Effector memory CD4-positive, alpha-beta T cell (primary cell): ENCODE results near the gene KRTAP1-1.
"Not testable (repeated sequence)": the region's sequence is repeated elsewhere in the genome, so short reads cannot be mapped to it uniquely, and the experiment has no call there.

ENCODE experiments used
- DNase-seq, 3 donors: peaks; one replicate each; pipeline ENCODE4 v3.0.0-alpha.2; 2020
- H3K27ac ChIP-seq: 2 replicates; pipeline ENCODE4 v1.7.0; 2013; ENCODE audit warnings: mild to moderate bottlenecking, low read length, moderate library complexity; ENCODE audit not compliant: insufficient read depth, poor library complexity, severe bottlenecking
- H3K27me3 ChIP-seq: replicated peaks from 2 replicates; pipeline ENCODE4 v1.7.0; 2013; ENCODE audit warnings: mild to moderate bottlenecking, low read length; ENCODE audit not compliant: insufficient read depth, control insufficient read depth, poor library complexity, severe bottlenecking
- H3K36me3 ChIP-seq: 2 replicates; pipeline ENCODE4 v1.7.0; 2013; ENCODE audit warnings: mild to moderate bottlenecking, low read length, moderate library complexity; ENCODE audit not compliant: control insufficient read depth, insufficient read depth
- H3K4me1 ChIP-seq: 2 replicates; pipeline ENCODE4 v1.7.0; 2013; ENCODE audit warnings: low read length, mild to moderate bottlenecking; ENCODE audit not compliant: control insufficient read depth, insufficient read depth, poor library complexity, severe bottlenecking
- H3K4me3 ChIP-seq: 2 replicates; pipeline ENCODE4 v1.7.0; 2013; ENCODE audit warnings: low read length, low read depth, mild to moderate bottlenecking; ENCODE audit not compliant: insufficient read depth, poor library complexity, severe bottlenecking
- H3K9me3 ChIP-seq: 2 replicates; pipeline ENCODE4 v1.7.0; 2013; ENCODE audit warnings: mild to moderate bottlenecking, low read length, moderate library complexity; ENCODE audit not compliant: control insufficient read depth

The KRTAP1-1 gene

GRCh38 chr17:41034346-41034935 lies 6.8 kb downstream of the KRTAP1-1 start, which contains the start of gene KRTAP1-3:
TSS of gene KRTAP1-3 (minus strand) at chr17:41034874. CDS start at chr17:41034821, 53 bp downstream.
- H3K9me3 ChIP-seq, H3K27ac ChIP-seq, H3K27me3 ChIP-seq, DNase-seq, H3K4me1 ChIP-seq, H3K4me3 ChIP-seq, H3K36me3 ChIP-seq: not testable (repeated sequence)

- H3K4me1 ChIP-seq = no peaks in the 10 kb centered on the region
- no peaks in the 10 kb centered on the region for H3K36me3 ChIP-seq
- H3K9me3 ChIP-seq = no peaks in the 10 kb centered on the region
- no peaks in the 10 kb centered on the region for H3K27me3 ChIP-seq
- H3K4me3 ChIP-seq = no peak within 1 kb of the TSS
- DNase-seq = no peak
- no peak within 1 kb of the TSS for H3K27ac ChIP-seq
Observed at GRCh38 chr17:41029633-41030245, 11.5 kb downstream of the KRTAP1-1 start, which contains the start of gene KRTAP1-4. TSS of gene KRTAP1-4 (minus strand) at chr17:41030195. CDS start at chr17:41030078, 117 bp downstream.

- Histone ChIP-seq H3K27ac (no peak within 1 kb of the TSS), H3K4me3 (no peak within 1 kb of the TSS), H3K9me3 (no peaks in the 10 kb centered on the region), H3K36me3 (no peaks in the 10 kb centered on the region), H3K27me3 (no peaks in the 10 kb centered on the region), H3K4me1 (no peaks in the 10 kb centered on the region)
- no peak for DNase-seq
Observed at GRCh38 chr17:41026715-41027471, 14.4 kb downstream of the KRTAP1-1 start, which contains the start of gene KRTAP1-5. TSS of gene KRTAP1-5 (minus strand) at chr17:41027208. CDS start at chr17:41027155, 53 bp downstream.

GRCh38 chr17:41024697-41025096 lies 16.6 kb downstream of the KRTAP1-1 start:
- no peak overlapping the region for H3K27ac ChIP-seq
- no peaks in the 10 kb centered on the region for H3K36me3 ChIP-seq
- no peak for DNase-seq
- no peak overlapping the region for H3K4me3 ChIP-seq
- no peaks in the 10 kb centered on the region for H3K9me3 ChIP-seq
- no peaks in the 10 kb centered on the region for H3K27me3 ChIP-seq
- no peaks in the 10 kb centered on the region for H3K4me1 ChIP-seq

GRCh38 chr17:41020336-41020735 lies 20.9 kb downstream of the KRTAP1-1 start:
- no peaks in the 10 kb centered on the region for H3K27me3 ChIP-seq
- H3K36me3 ChIP-seq = no peaks in the 10 kb centered on the region
- H3K27ac ChIP-seq = no peak overlapping the region
- no peaks in the 10 kb centered on the region for H3K4me1 ChIP-seq
- no peaks in the 10 kb centered on the region for H3K9me3 ChIP-seq
- no peak for DNase-seq
- H3K4me3 ChIP-seq = no peak overlapping the region

- Histone ChIP-seq H3K4me3 (no peak overlapping the region), H3K36me3 (no peaks in the 10 kb centered on the region), H3K4me1 (no peaks in the 10 kb centered on the region), H3K27ac (no peak overlapping the region), H3K27me3 (no peaks in the 10 kb centered on the region), H3K9me3 (no peaks in the 10 kb centered on the region)
- no peak for DNase-seq
Observed at GRCh38 chr17:41019415-41019814, 21.8 kb downstream of the KRTAP1-1 start.

- Histone ChIP-seq H3K27ac (no peak overlapping the region), H3K27me3 (no peaks in the 10 kb centered on the region), H3K4me1 (no peaks in the 10 kb centered on the region)
Observed at GRCh38 chr17:41018541-41018940, 22.7 kb downstream of the KRTAP1-1 start.

GRCh38 chr17:41016578-41017215 lies 24.6 kb downstream of the KRTAP1-1 start:
- no peak for DNase-seq
- H3K27me3 ChIP-seq = no peaks in the 10 kb centered on the region
- H3K9me3 ChIP-seq = no peaks in the 10 kb centered on the region
- no peak overlapping the region for H3K27ac ChIP-seq
- no peak overlapping the region for H3K4me3 ChIP-seq
- no peaks in the 10 kb centered on the region for H3K4me1 ChIP-seq
- no peaks in the 10 kb centered on the region for H3K36me3 ChIP-seq

More at GRCh38 chr17:41018541-41018940, 22.7 kb downstream of the KRTAP1-1 start:
- H3K4me3 ChIP-seq = no peak overlapping the region
- H3K9me3 ChIP-seq = no peaks in the 10 kb centered on the region
- no peak for DNase-seq
- no peaks in the 10 kb centered on the region for H3K36me3 ChIP-seq

- H3K4me1 ChIP-seq = no peaks in the 10 kb centered on the region
- DNase-seq = no peak
- no peak overlapping the region for H3K4me3 ChIP-seq
- H3K36me3 ChIP-seq = no peaks in the 10 kb centered on the region
- H3K9me3 ChIP-seq = no peaks in the 10 kb centered on the region
- no peaks in the 10 kb centered on the region for H3K27me3 ChIP-seq
- no peak overlapping the region for H3K27ac ChIP-seq
Observed at GRCh38 chr17:41015454-41015853, 25.8 kb downstream of the KRTAP1-1 start.
